Bronchial epithelial cell (primary cell): Measurements from ENCODE around the gene ZXDC. TPM values are rescaled to one million over a fixed set of nuclear protein-coding genes. Genes with fewer than 3 reads are reported as not detected.

ENCODE experiments used
- DNase-seq: peaks from one replicate; pipeline ENCODE4 v3.0.0-alpha.2; 2010; ENCODE audit warnings: low read depth
- FAIRE-seq: peaks from 2 replicates; lab custom pipeline; 2011; peaks lifted over from hg19 to GRCh38; lab: Jason Lieb, UNC
- H3K27me3 ChIP-seq: 2 replicates; pipeline ENCODE4 v1.5.1; 2011; ENCODE audit warnings: low read length; ENCODE audit not compliant: control insufficient read depth, insufficient read depth
- H3K36me3 ChIP-seq: 2 replicates; pipeline ENCODE4 v1.5.1; 2011; ENCODE audit warnings: low read length; ENCODE audit not compliant: control insufficient read depth, insufficient read depth
- H3K4me3 ChIP-seq: 2 replicates; pipeline ENCODE4 v1.5.1; 2011; ENCODE audit warnings: mild to moderate bottlenecking, low read depth, low read length, control low read depth
- CTCF ChIP-seq: IDR thresholded peaks from 2 replicates; pipeline ENCODE4 v1.5.1; 2011; ENCODE audit warnings: mild to moderate bottlenecking, moderate library complexity, low read length, control low read depth, inconsistent platforms; ENCODE audit not compliant: insufficient read depth, severe bottlenecking
- total RNA-seq: library from RNA; depleted of rRNA; stranded (reverse); fragments of >200 nt; gene quantifications from 2 replicates; pipeline ENCODE4 v1.2.1, GENCODE V29; 2014

The ZXDC gene
- total RNA-seq, 1 donor from 2014 or later = 21.9 TPM

- DNase-seq (peak; percentile 3), FAIRE-seq (no peak)
- Histone ChIP-seq H3K27me3 (peaks cover 15% of the 10 kb centered on the region), H3K4me3 (no peak overlapping the region), H3K36me3 (no peaks in the 10 kb centered on the region)
- no peak for TF ChIP-seq CTCF
Observed at GRCh38 chr3:126419886-126420786, 55.6 kb downstream of the ZXDC start.

GRCh38 chr3:126419151-126419703 is 56.5 kb downstream of the ZXDC start:
- FAIRE-seq = no peak
- H3K27me3 ChIP-seq = peaks cover 18% of the 10 kb centered on the region
- no peaks in the 10 kb centered on the region for H3K36me3 ChIP-seq
- no peak overlapping the region for H3K4me3 ChIP-seq
- no peak for DNase-seq
- no peak for TF ChIP-seq CTCF

GRCh38 chr3:126418661-126419131 is 57.0 kb downstream of the ZXDC start:
- Histone ChIP-seq H3K4me3 (no peak overlapping the region), H3K27me3 (peaks cover 18% of the 10 kb centered on the region), H3K36me3 (no peaks in the 10 kb centered on the region)
- DNase-seq = no peak
- no peak for FAIRE-seq
- no peak for TF ChIP-seq CTCF

GRCh38 chr3:126417981-126418530 is 57.6 kb downstream of the ZXDC start:
- FAIRE-seq (no peak), DNase-seq (no peak)
- no peaks in the 10 kb centered on the region for H3K36me3 ChIP-seq
- no peak for TF ChIP-seq CTCF
- H3K27me3 ChIP-seq = peaks cover 18% of the 10 kb centered on the region
- H3K4me3 ChIP-seq = no peak overlapping the region

- Histone ChIP-seq H3K4me3 (no peak overlapping the region), H3K36me3 (no peaks in the 10 kb centered on the region), H3K27me3 (peaks cover 20% of the 10 kb centered on the region)
- FAIRE-seq (no peak), DNase-seq (no peak)
- no peak for TF ChIP-seq CTCF
Observed at GRCh38 chr3:126417515-126417914, 58.2 kb downstream of the ZXDC start.
